Measurements from ENCODE around the gene CDC42EP2.

CDC42EP2 gene, protein sequence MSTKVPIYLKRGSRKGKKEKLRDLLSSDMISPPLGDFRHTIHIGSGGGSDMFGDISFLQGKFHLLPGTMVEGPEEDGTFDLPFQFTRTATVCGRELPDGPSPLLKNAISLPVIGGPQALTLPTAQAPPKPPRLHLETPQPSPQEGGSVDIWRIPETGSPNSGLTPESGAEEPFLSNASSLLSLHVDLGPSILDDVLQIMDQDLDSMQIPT

DNA sequence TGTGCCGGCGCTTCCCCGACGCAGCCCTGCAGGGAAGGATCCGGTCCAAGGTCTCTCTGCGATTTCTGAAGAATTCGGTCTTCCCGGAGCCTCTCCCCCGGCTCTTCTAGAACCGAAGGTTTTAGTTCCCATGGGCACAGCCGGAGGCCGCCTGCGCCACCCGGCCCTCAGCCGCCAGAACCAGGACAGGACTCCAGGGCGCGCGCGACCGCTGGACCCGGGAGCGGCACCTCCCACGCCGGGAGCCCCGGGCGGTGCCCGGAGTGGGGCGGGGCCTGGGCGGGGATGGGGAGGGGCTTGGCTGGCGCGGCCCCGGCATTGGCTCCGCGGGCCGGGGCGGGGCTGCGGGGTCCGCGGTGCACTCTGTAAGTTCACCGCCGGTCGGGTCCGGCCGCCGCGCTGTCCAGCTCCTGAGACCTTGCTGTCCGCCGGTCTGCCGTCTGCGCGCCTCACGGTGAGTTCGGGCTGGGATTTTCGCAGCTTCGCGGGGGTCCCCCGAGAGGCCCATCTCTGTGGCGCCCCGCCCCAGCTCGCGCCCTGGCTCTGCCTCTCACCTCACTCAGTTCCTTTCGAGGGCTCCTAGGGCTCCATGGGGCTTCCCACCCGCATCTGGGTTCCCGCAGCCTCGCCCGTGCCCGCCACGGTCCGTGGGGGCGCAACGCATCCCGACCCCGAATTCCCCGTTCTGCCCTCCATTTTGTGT lies at the start of gene CDC42EP2:
CDC42EP2 (plus strand) TSS at position 366 of the 703 bp plus-strand sequence. CDS start 6,033 bp downstream, outside the sequence.
- DNase-seq = peak; percentile 83

DNA sequence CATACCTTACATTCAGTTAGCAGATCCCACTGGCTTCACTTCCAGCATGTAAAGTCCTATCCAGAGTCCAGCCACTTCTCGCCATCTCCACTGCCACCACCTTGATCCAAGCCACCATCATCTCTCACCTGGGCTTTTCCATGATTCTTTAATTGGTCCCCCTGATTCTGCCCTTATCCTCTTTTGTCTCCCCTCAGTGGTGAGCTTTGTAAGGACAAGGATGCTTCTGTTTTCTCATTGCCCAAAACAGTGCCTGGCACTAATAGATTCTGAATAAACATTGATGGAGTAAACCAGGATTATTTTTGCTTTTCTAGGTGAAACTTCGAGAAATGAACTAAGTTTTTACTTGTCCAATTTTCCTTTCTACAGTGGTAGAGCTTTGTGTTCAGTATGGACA lies 48.5 kb upstream of the CDC42EP2 start:
- DNase-seq = no peak

DNA sequence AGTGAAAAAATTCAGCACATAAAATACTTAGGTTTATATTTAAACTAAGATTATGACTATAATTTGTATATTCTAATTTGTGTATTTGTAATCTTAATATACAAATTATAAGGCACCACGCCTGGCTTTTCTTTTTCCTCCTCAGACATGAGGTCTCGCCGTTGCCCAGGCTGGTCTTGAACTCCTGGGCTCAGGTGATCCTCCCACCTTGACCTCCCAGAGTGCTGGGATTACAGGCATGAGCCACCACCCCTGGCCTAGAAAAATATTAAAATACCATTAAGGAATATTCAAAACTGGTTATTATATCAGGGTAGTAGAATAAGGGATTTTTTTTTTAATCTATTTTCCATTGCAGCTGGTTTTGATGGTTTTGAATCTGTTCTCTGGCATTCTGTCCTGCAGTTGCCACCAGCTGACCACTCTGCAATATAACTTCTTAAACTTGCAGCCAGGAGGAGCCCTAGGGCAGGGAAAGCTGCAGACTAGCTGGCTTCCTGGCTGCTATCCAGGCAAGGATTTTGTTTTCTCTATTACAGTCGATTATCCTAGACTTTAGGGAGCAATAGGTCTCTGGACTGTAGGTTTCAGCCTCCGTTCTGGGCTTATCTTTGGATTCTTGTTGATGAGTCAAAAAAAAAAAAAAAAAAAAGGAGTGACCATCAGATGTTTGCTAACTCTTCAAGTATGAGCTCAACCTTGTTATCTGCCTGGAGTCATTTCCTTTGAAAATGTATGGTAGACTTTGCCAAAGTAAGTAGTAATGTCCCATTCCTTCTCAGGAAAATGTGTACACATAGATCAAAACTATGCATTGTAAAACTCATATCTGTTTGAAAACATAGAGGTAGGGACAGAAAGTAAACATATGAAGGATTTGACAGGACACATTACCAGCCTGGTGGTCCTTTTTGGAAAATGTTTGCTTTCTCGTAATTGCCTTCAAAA lies 39.7 kb upstream of the CDC42EP2 start:
- DNase-seq = no peak

DNA sequence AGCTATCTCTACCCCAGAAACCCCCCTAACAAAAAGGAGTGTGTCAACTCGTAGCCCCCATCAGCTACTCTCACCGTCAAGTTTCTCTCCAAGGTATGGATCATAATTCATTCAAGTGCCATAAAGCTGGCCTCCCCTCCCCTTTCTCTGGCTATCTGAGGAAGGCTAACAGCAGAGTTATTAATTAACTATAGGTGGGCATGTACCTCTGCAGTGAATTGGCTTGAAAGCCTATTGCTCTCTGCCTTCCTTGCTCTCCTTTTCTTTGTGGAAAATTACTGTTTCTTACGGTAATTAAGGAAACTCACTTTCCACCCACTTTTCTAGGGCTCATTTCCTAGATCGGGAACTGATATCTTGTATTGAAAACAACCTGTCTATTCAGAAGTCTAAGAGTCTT lies 38.8 kb upstream of the CDC42EP2 start:
- DNase-seq = no peak

DNA sequence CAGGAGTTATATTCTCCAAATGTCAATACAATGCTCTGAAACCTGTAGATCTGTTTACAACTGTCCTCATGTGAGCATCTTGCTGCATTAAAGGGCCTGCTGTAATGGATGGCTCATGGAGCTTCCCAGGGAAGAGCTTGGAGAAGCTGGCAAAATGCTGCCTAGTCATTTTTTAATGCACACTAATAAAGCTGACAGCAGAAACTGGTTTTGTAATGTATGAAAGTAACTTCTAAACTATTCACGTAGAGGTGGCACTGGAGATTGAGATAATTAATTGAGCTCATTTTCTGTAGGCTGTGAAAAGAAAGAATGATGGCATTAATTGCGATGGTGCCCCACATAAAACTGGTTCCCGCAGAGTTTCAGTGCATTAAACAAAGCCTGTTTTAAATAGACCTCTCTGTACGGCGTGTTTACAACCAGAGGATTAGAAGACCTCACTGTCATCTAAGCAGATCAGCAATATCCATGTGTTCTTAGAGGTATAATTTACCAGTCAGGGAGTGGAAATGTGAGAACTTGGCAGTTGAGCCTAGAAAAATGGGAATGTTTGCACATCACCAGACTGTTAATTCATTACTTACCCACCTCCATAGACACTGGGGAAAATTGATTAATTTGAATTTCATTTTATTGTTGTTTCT lies 36.9 kb upstream of the CDC42EP2 start:
- DNase-seq = no peak

DNA sequence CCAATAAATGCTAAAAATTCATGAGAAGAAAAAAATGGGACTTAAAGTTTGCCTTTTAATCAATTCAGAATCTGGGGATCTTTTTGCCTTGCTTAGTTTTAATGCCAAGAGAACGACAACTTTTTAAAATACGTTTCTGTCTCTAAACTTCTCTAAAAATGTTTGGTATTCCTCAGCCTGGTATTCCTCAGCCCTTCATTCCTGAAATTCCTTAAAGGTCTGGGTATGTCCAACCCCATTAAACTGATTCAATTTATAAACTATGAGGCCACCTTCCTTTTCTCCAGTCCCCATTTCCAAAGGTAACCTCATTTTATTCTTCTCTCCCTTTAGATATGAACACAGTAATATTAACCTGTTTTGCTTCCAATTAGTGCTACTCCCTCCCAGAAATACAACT lies 36.3 kb upstream of the CDC42EP2 start:
- DNase-seq = no peak

DNA sequence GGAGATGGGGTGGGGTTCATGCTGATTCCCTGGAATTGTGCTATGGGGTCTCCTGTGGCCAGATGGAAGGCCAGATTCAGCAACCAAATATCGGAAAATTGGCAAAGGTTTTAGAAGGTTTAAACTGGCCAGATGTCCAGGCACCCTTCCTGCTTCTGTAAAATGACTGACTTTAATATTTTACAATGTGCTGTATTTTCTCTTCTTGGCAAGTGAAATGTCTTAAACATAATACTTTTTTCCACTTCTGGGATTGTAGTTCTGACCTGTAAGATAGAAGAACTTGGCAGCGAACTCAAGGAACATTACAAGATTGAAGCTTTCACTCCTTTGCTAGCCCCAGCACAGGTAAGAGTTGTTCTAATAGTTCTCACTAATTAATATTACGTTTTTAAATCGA lies 35.4 kb upstream of the CDC42EP2 start:
- no peak for DNase-seq

DNA sequence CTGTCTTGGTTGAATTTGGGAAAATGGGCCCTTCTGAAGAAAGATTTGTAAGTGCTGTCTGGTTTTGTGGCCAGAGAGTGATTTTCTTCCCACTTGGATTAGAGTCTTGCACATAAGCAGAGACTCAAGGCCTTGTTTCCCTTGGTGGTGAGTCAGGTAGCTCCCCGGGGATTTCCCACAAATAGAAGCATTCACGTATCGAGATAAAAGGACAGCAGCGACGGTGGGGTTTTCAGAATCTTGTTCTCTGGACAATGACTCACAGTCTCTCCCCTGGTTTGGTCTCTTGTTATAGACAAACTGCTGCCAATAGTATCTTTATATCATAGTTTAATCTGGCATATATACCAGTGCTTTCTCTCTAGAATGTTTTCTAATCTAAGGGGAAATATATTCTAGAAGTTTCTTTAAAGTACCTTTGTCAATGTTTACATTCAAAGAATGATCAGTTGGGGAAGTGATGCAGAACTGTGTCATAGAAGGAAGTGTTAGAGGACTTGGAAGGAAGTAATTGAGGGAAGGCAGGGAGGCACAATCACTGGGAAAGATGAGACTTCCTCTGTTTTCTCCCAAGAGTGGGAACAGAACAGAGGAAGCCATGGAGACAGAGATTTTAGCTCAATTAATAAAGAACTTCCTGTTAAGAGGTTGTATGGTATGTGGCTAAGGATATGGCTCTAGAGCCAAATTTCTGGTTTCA lies 34.8 kb upstream of the CDC42EP2 start:
- peak; percentile 70 for DNase-seq

DNA sequence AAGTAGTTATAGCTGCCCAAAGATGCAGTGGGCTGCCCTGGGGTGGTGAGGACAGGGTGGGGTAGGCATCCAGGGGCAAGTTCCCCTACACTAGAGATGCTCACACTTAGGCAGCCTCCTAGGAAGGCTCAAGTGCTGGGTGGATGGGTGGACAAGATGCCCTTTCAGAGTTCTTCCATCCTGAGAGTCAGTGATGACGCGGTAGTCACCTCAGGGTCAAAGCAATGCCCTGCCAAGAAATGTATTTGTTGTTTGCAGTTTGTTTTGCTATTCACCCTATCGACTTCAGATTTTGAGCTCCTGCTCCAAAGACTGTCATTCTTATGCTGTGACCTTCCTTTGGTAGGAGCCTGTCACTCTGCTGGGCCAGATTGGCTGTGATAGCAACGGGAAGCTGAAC lies 34.0 kb upstream of the CDC42EP2 start:
- DNase-seq = no peak

DNA sequence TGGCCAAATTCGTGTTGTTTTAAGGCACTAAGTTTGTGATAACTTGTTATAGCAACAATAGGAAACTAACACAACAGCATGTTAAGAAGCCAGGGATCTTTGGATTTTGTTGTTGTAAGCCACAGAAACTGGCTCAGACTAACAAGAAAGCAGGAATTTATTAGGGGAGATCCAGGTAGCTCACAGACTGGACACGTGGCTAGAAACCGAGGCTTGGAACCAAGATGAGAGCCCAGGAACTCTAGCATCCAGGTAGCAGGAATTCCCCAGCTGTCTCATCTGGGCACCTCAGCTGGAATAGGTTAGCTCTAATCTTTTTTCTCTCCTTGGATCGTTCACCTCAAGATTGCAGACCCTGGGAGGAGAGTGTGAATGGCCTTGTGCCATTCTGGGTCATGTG lies 28.0 kb upstream of the CDC42EP2 start:
- no peak for DNase-seq

DNA sequence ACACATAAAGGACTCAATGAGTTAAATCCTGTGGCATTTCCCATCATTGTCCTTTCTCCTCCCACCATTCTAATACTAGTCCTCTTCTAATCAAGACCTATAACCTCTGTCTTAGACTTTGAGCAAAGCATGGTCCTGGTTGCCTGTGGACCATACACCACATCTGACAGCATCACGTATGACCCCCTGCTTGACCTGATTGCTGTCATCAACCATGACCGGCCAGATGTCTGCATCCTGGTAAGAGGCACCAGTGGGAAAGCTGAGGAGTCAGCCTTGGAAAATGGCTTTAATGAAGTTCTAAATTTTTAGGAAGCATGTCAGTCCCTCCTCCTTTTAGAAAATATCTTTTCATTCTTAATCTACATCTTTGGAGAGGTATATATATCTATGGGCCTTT lies 27.1 kb upstream of the CDC42EP2 start:
- DNase-seq = no peak

DNA sequence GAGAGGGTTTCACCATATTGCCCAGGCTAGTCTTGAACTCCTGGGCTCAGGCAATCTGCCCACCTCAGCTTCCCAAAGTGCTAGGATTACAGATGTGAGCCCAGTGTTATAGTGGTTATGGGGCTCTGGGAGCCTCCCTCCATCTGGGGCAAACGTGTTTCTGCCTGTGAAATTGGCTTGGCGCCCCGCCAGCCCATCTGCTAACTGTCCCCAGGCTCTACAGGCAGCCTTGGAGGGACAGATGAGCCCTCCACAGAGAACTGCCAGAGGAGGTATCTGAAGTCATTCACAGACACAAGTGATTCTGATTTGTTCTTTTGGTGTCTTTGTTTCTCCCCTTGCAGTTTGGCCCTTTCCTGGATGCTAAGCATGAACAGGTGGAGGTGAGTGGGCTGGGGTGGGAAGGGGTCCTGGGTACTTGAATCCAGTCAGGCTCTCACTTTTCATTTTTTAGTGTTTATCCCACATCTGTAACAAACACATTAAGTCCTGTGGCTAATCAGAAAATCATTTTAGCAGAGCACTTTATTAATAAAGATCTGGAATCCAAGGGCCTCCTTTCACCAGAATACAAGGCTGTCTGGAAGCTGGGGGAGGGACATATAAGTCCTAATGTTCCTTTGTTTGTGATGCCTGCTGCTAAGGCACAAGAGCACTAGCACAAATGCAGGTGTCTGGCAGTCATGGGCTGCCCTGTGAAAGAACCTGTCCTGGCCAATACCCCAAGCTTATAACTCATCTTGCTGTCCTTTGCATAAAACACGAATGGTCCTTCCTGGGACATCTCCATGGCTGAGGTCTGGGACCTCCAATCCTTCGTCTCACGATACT lies 25.7 kb upstream of the CDC42EP2 start:
- DNase-seq = no peak

DNA sequence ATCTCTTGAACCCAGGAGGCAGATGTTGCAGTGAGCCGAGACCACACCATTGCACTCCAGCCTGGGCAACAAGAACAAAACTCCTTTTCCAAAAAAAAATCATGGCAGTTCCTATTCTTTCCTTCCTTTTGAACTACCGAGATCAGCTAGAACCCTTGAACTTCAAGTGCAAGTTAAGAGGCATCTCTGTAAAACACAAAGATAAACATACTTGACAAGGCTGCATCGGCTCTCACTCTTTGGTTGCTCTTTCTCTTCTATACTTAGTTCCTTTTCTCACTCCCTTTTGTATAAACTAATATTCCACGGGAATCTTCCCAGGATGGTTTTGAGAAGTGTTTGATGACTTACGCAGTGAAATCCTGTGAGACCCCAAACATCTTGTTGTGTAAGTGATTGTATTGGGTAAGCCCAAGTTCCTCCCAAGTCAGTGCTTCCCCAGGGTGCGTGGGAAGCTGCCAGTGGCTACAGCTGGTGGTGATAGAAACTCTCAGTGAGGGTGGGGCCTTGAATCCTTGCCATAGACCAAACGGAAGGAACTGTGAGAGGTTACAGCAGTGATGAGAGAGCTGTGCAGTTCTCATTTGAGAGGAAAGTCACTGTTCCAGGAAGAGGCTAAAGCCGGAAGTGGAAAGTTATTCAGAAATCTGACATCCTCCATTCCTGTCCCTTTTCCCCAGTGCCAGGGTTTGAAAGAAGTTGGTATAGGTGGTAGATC lies 24.1 kb upstream of the CDC42EP2 start:
- DNase-seq = no peak

DNA sequence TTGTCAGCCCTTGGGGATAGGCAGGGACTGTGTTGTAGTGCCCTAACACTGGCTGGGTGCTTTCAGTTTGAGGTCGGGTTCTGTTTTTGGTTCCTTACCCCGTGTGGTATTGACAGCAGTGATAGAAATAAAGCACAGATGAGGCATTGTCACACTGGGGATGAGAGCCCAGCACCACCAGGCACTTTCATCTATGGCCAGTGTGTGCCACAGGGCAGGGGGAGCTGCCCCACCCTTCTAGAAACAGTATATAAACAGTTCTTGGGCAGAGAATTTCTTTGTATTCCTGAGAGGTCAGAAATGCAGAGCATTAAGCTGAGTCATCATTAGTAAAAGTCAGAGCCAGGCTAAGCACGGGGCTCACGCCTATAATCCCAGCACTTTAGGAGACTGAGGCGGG lies 23.1 kb upstream of the CDC42EP2 start:
- DNase-seq = no peak

DNA sequence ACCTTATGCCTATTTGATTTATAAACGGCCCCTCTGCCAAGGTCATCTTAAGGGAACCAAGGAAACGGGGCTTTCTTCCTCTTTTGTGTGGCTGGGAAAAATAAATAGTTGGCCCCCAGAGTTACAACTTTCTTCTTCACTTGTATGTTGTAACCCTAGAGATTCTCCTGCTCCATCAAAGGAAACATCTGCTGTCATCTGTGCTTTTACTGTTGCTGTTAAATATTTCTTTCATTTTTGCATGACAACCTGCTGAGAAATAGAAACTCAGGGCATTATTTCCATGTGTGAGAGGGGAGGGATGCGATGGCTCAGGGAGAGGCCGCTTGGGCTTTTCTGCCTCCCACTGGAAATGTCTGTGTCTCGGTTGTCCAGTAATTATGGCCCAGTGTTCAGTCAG lies 21.8 kb upstream of the CDC42EP2 start:
- DNase-seq = no peak

DNA sequence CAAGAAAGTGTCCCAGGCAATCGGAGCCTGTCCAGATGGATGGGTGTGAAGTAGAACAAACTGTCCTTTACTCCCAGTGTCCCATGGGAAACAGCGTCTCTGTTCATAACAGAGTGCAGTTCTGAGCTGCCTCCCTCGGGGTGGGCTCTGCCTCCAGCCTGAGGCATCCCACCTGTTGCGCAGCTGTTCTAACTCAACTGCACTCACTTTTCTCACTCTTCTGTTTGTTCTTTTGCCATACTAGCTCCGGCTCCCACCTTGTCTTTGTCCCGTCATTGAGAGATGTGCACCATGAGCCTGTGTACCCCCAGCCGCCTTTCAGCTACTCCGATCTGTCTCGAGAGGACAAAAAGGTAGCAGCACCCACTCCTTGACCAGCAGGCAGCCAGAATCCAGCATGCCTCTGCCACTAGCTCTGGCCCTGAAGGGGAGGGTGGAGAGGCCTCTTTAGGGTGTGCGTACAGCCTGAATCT lies 20.7 kb upstream of the CDC42EP2 start:
- DNase-seq = no peak

DNA sequence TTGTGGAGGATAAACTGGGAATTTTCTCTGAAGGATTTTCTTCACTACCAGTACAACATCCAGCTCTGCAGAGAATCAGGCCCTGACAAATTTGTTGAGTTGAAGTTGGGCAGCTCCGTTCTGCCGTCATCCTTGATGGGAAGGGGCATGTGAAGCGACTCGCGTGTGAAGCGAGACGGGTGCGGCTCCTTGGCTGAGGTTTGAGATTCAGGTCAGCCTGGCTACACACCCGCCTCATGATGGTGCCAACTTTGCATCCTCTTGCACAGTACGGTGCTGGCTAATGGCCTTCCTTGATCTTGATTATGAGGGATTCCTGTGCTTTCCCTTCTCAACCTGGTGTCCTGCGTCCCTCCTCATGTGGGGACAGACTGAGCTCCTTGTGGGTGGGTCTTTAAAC lies 19.7 kb upstream of the CDC42EP2 start:
- DNase-seq = no peak

DNA sequence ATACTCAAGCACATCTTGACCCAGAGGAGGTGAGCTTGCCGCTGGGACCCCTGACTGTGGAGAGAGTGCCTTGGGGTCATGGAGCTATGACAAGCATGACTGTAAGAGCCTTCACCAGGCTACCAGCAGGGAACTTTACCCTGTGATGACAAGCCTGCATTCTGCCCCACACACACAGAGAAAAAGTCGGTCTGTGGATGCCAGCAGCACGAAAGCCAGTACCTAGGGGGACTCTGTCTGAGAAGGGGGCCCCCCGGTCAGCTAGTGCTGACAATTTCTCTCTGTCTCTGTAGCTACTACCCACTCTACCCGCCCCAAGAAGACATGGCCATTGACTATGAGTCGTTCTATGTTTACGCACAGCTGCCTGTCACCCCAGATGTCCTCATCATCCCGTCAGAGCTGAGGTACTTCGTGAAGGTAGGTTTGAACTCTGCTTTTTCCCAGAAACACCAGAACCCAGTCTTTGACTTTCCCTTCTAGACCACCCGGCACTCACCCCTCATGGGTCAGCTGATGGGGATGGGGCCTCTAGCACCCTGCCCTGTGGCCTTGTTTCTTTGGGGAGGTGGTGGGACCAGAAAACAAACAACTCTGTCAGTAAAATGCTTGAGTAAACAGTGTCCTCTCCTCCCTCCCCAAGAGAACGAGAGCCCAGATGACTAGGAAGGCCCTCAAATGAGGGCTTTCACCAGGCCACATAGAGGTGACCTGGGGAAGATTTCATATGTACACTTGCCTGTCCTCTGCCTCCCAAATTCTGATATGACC lies 18.9 kb upstream of the CDC42EP2 start:
- DNase-seq = no peak

DNA sequence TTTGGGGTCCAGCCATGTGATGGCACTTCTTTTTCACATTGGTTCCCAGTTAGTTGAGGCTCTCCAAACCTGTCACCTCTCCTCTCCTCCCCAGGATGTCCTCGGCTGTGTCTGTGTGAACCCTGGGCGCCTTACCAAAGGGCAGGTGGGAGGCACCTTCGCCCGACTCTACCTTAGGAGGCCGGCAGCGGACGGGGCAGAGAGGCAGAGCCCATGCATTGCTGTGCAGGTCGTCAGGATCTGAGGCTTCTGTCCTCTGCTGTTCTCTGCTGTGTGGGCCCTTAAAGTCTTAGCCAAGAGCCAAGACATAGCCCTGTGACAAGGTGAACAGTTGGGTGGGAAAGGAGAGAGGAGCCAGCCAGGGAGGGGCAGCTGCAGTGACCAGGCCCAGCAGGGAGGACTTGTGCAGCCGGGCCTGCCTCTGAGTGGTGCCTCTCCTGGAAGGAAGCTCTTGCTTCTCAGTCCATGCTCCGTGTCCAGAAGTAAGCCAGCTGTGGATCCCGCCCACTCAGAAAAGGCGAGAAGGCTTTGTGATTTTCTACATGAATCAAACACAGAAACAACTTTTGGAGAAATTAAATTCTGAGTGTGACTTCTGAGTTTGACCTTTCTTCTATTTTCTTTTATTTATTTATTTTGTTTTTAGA lies 17.5 kb upstream of the CDC42EP2 start:
- no peak for DNase-seq
